Measurements from ENCODE around the gene RIOX2.

DNA sequence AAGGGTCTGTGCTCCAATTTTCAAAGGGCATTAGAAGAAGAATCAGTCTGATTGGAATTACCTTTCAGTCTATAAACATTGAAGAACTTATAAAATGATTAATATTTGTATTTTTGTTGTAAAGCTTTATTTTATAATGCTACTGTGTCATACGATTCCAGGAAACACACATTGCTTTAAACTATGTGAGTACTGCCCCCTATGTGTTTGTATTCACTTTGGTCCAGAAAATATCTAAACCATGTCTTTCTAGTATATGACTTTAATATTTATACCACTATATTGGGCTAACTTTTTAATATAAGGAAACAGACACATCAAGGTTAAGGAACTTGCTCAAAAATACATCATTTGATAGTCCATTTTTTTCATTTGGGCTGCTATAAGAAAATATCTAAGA lies 3.2 kb upstream of the RIOX2 start:
- no peak for TF ChIP-seq REST (IDR thresholded peaks at IDR 0.05; ENCODE audit: insufficient read depth in 1 of 2, low read depth in 2 of 2, low read length in 2 of 2)
- no peak for TF ChIP-seq POLR2AphosphoS5 (IDR thresholded peaks at IDR 0.05; ENCODE audit: low read depth, low read length)

Measured in PFSK-1 (cell line).